SH-SY5Y (cell line): ENCODE results near the gene GMDS.

Experiments
- GATA2 ChIP-seq: IDR thresholded peaks from 2 replicates; pipeline ENCODE4 v1.6.1; 2011; ENCODE audit warnings: mild to moderate bottlenecking, low read depth, low read length
- GATA3 ChIP-seq: IDR thresholded peaks from 2 replicates; pipeline ENCODE4 v1.6.1; 2011; ENCODE audit warnings: low read depth, mild to moderate bottlenecking, low read length, moderate library complexity

- no peak for TF ChIP-seq GATA3
- no peak for TF ChIP-seq GATA2
These were observed 135.6 kb downstream of the GMDS start for GRCh38 chr6:2109796-2110195.
